Bronchial epithelial cell (primary cell): Measurements from ENCODE around the gene UPP2. TPM values are rescaled to one million over a fixed set of nuclear protein-coding genes. Genes with fewer than 3 reads are reported as not detected.

Experiments used
- DNase-seq: peaks from one replicate; pipeline ENCODE4 v3.0.0-alpha.2; 2010; ENCODE audit warnings: low read depth
- FAIRE-seq: peaks from 2 replicates; lab custom pipeline; 2011; peaks lifted over from hg19 to GRCh38; lab: Jason Lieb, UNC
- H3K27me3 ChIP-seq: 2 replicates; pipeline ENCODE4 v1.5.1; 2011; ENCODE audit warnings: low read length; ENCODE audit not compliant: control insufficient read depth, insufficient read depth
- H3K36me3 ChIP-seq: 2 replicates; pipeline ENCODE4 v1.5.1; 2011; ENCODE audit warnings: low read length; ENCODE audit not compliant: control insufficient read depth, insufficient read depth
- H3K4me3 ChIP-seq: 2 replicates; pipeline ENCODE4 v1.5.1; 2011; ENCODE audit warnings: mild to moderate bottlenecking, low read depth, low read length, control low read depth
- total RNA-seq: library from RNA; depleted of rRNA; stranded (reverse); fragments of >200 nt; gene quantifications from 2 replicates; pipeline ENCODE4 v1.2.1, GENCODE V29; 2014
- TF ChIP-seq, protein P1 (sequence below): IDR thresholded peaks from 2 replicates; pipeline ENCODE4 v1.5.1; 2011; ENCODE audit warnings: mild to moderate bottlenecking, moderate library complexity, low read length, control low read depth, inconsistent platforms; ENCODE audit not compliant: insufficient read depth, severe bottlenecking

Gene UPP2
- total RNA-seq, 1 donor from 2014 or later: not detected

DNA sequence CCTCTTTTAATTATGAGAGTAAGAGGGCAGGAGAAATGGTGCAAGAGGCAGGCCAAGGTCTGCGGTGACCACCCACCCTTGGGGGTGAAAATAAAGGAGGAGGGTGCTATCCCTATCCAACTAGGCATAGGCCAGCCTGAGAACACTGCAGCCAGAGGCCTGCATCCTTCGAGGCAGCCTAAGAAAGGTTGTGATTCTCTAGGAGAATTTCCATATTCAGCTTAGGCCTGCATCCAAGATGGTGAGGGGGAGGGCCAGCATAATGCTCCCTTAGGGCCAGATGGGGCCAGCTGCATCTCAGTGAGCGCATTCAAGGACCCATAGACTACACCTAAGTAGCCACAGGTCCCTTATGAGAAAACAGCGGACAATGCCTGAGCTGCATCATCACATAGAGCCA is 3.5 kb upstream of the UPP2 start:
- DNase-seq (no peak), FAIRE-seq (no peak)
- Histone ChIP-seq H3K27me3 (no peaks in the 10 kb centered on the region), H3K4me3 (no peak overlapping the region), H3K36me3 (no peaks in the 10 kb centered on the region)
- TF ChIP-seq, protein P1, sequence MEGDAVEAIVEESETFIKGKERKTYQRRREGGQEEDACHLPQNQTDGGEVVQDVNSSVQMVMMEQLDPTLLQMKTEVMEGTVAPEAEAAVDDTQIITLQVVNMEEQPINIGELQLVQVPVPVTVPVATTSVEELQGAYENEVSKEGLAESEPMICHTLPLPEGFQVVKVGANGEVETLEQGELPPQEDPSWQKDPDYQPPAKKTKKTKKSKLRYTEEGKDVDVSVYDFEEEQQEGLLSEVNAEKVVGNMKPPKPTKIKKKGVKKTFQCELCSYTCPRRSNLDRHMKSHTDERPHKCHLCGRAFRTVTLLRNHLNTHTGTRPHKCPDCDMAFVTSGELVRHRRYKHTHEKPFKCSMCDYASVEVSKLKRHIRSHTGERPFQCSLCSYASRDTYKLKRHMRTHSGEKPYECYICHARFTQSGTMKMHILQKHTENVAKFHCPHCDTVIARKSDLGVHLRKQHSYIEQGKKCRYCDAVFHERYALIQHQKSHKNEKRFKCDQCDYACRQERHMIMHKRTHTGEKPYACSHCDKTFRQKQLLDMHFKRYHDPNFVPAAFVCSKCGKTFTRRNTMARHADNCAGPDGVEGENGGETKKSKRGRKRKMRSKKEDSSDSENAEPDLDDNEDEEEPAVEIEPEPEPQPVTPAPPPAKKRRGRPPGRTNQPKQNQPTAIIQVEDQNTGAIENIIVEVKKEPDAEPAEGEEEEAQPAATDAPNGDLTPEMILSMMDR: no peak

GRCh38 chr2:158099716-158100115 is 2.0 kb upstream of the UPP2 start:
- H3K4me3 ChIP-seq: no peak overlapping the region
- FAIRE-seq (no peak), DNase-seq (peak; percentile 73)
- no peaks in the 10 kb centered on the region for H3K27me3 ChIP-seq
- H3K36me3 ChIP-seq: no peaks in the 10 kb centered on the region
- TF ChIP-seq, protein P1: no peak

- H3K27me3 ChIP-seq: no peaks in the 10 kb centered on the region
- DNase-seq (peak; percentile 35), FAIRE-seq (no peak)
- H3K36me3 ChIP-seq: no peaks in the 10 kb centered on the region
- no peak overlapping the region for H3K4me3 ChIP-seq
- TF ChIP-seq, protein P1: no peak
Measured at GRCh38 chr2:158100411-158100810, 1.3 kb upstream of the UPP2 start.

- no peak overlapping the region for H3K4me3 ChIP-seq
- H3K36me3 ChIP-seq: no peaks in the 10 kb centered on the region
- TF ChIP-seq, protein P1: no peak
- FAIRE-seq (no peak), DNase-seq (peak; percentile 81)
- H3K27me3 ChIP-seq: no peaks in the 10 kb centered on the region
Measured at GRCh38 chr2:158102446-158102845, 770 bp downstream of the UPP2 start.

DNA sequence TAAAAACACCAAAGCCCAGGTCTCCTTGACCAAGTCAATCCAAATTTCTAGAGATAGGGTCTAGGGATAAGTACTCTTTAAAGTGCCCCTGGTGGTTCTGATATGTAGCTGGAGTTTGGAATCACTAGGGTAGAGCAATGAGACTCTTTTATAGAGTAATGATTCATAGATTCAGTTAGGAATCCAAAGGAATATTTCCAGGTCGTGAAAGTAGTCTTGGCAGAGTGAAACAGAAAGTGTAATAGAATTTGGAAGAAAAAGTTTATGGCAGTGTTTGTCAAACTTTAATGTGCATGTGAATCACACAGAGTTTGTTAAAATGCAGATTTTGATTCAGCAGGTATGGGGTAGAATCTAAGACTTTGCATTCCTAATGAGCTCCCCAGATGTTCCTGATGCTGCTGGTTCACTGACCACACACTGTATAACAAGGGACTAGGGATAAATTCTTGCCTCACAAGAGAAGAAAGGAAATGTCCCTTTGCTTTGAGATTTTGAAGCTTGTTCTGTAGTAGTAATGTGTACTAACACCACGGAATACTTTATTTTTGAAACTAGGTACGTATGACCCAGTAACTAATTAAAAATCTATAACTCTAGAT is 1.8 kb downstream of the UPP2 start:
- Histone ChIP-seq H3K27me3 (peaks cover 2% of the 10 kb centered on the region), H3K4me3 (no peak overlapping the region), H3K36me3 (no peaks in the 10 kb centered on the region)
- no peak for DNase-seq
- TF ChIP-seq, protein P1: no peak
- FAIRE-seq: no peak

- TF ChIP-seq, protein P1: no peak
- DNase-seq (no peak), FAIRE-seq (no peak)
- H3K27me3 ChIP-seq: peaks cover 2% of the 10 kb centered on the region
- H3K4me3 ChIP-seq: no peak overlapping the region
- H3K36me3 ChIP-seq: no peaks in the 10 kb centered on the region
Measured at GRCh38 chr2:158104903-158105302, 3.2 kb downstream of the UPP2 start.
